Loucy (cell line): ENCODE results near the gene LDAH.

ENCODE experiments used
- H2AFZ ChIP-seq: fragments of 200-600 bp; sonication (generic); 2 replicates; pipeline ENCODE4 v1.6.0; 2016; ENCODE audit warnings: antibody characterized with exemption, mild to moderate bottlenecking, low read length, moderate library complexity
- H3F3A ChIP-seq: fragments of 200-600 bp; 2 replicates; pipeline ENCODE4 v1.6.0; 2016; ENCODE audit warnings: antibody characterized with exemption, low read depth, mild to moderate bottlenecking
- H3K27me3 ChIP-seq: fragments of 200-600 bp; sonication (generic); 2 replicates; pipeline ENCODE4 v1.6.1; 2014; ENCODE audit warnings: low read length, mild to moderate bottlenecking; ENCODE audit not compliant: insufficient read depth, poor library complexity, severe bottlenecking
- H3K36me3 ChIP-seq: fragments of 200-600 bp; sonication (generic); 2 replicates; pipeline ENCODE4 v1.6.1; 2016; ENCODE audit warnings: low read length; ENCODE audit not compliant: insufficient read depth
- H3K4me1 ChIP-seq: fragments of 200-600 bp; sonication (generic); 2 replicates; pipeline ENCODE4 v1.5.1; 2014; ENCODE audit warnings: low read length, mild to moderate bottlenecking; ENCODE audit not compliant: insufficient read depth, poor library complexity, severe bottlenecking
- H3K4me2 ChIP-seq: fragments of 200-600 bp; sonication (generic); 2 replicates; pipeline ENCODE4 v1.6.0; 2014; ENCODE audit warnings: antibody characterized with exemption, low read length, low read depth, mild to moderate bottlenecking; ENCODE audit not compliant: poor library complexity, severe bottlenecking
- H3K4me3 ChIP-seq: fragments of 200-600 bp; sonication (generic); 2 replicates; pipeline ENCODE4 v1.5.1; 2014; ENCODE audit warnings: low read length, mild to moderate bottlenecking, mixed read lengths; ENCODE audit not compliant: poor library complexity, severe bottlenecking
- H3K79me2 ChIP-seq: fragments of 200-600 bp; sonication (generic); 2 replicates; pipeline ENCODE4 v1.6.1; 2014; ENCODE audit warnings: low read length; ENCODE audit not compliant: insufficient read depth
- H3K9ac ChIP-seq: fragments of 200-600 bp; sonication (generic); 2 replicates; pipeline ENCODE4 v1.6.0; 2014; ENCODE audit warnings: mild to moderate bottlenecking, low read depth, low read length, moderate library complexity; ENCODE audit not compliant: poor library complexity, severe bottlenecking
- H3K9me2 ChIP-seq: fragments of 200-600 bp; sonication (generic); replicated peaks from 2 replicates; pipeline ENCODE4 v1.6.1; 2016; ENCODE audit warnings: low read depth, low read length, mixed read lengths
- H3K9me3 ChIP-seq: fragments of 200-600 bp; sonication (generic); 2 replicates; pipeline ENCODE4 v1.6.1; 2014; ENCODE audit warnings: mild to moderate bottlenecking, antibody characterized with exemption, low read length, low read depth; ENCODE audit not compliant: insufficient read depth
- H4K20me1 ChIP-seq: fragments of 200-600 bp; sonication (generic); 2 replicates; pipeline ENCODE4 v1.6.0; 2014; ENCODE audit warnings: antibody characterized with exemption, low read length, mild to moderate bottlenecking; ENCODE audit not compliant: insufficient read depth, poor library complexity, severe bottlenecking
- EZH2phosphoT487 ChIP-seq: fragments of 200-600 bp; IDR thresholded peaks from 2 replicates; pipeline ENCODE4 v1.6.1; 2018; ENCODE audit warnings: antibody characterized with exemption, mild to moderate bottlenecking, moderate library complexity, borderline replicate concordance
- TF ChIP-seq, protein P1 (sequence below): fragments of 200-600 bp; sonication (generic); conservative IDR thresholded peaks from 2 replicates; pipeline ENCODE4 v1.5.1; 2014; ENCODE audit warnings: mild to moderate bottlenecking, antibody characterized with exemption, low read length

Gene LDAH

DNA sequence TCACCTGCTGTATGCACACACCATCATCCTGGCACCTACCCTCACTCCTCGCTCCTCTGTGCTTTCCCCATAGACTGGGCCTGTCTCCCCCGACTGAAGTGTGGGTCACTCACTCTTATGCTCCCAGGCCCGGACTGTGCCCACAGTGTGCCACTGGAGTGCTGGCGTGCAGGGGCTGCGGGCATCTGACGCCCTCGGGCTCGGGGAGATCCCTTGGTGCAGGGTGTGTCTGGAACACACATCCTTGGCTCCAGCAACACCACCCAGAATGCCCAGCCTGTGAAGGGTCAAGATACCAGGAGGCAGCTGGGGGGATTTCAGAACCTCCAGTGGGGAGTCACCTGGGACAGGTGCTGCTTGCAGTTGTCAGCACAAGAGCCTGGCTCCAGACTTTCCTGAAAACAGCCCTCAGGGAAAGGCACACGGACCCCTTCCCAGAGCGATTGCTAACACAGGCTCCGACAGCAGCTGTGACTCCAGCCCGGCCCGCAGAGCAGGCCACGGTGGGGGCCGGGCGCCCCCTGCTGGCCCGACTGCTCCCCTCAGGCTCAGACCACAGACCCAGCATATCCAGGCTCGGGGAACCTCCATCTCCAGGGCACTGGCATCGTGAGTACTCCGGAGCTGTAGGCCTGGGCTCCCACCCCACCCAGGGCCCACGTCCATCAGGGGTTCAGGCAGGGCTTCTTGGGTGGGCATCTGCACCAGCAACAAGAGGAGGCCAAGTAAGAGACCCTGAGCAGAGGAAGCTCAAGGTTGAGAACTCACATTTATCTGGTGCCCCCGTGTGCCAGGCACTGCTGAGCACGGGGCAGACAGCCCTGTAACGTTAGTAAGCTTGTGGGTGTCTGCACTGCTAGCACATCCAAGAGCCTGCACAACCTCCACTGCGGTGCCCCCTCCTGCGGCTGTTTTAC lies 180.6 kb downstream of the LDAH start:
- TF ChIP-seq, protein P1, sequence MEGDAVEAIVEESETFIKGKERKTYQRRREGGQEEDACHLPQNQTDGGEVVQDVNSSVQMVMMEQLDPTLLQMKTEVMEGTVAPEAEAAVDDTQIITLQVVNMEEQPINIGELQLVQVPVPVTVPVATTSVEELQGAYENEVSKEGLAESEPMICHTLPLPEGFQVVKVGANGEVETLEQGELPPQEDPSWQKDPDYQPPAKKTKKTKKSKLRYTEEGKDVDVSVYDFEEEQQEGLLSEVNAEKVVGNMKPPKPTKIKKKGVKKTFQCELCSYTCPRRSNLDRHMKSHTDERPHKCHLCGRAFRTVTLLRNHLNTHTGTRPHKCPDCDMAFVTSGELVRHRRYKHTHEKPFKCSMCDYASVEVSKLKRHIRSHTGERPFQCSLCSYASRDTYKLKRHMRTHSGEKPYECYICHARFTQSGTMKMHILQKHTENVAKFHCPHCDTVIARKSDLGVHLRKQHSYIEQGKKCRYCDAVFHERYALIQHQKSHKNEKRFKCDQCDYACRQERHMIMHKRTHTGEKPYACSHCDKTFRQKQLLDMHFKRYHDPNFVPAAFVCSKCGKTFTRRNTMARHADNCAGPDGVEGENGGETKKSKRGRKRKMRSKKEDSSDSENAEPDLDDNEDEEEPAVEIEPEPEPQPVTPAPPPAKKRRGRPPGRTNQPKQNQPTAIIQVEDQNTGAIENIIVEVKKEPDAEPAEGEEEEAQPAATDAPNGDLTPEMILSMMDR = peak; percentile 90
- no peak for TF ChIP-seq EZH2phosphoT487
- Histone ChIP-seq H3F3A (no peaks in the 10 kb centered on the region), H3K9me2 (no peaks in the 10 kb centered on the region), H2AFZ (no peak overlapping the region), H3K36me3 (no peaks in the 10 kb centered on the region), H3K4me2 (peak overlapping the region; percentile 23), H3K9ac (no peak overlapping the region), H3K9me3 (no peaks in the 10 kb centered on the region), H3K4me1 (peaks cover under 1% of the 10 kb centered on the region), H3K27me3 (no peaks in the 10 kb centered on the region), H3K79me2 (no peaks in the 10 kb centered on the region), H3K4me3 (no peak overlapping the region), H4K20me1 (no peaks in the 10 kb centered on the region)

DNA sequence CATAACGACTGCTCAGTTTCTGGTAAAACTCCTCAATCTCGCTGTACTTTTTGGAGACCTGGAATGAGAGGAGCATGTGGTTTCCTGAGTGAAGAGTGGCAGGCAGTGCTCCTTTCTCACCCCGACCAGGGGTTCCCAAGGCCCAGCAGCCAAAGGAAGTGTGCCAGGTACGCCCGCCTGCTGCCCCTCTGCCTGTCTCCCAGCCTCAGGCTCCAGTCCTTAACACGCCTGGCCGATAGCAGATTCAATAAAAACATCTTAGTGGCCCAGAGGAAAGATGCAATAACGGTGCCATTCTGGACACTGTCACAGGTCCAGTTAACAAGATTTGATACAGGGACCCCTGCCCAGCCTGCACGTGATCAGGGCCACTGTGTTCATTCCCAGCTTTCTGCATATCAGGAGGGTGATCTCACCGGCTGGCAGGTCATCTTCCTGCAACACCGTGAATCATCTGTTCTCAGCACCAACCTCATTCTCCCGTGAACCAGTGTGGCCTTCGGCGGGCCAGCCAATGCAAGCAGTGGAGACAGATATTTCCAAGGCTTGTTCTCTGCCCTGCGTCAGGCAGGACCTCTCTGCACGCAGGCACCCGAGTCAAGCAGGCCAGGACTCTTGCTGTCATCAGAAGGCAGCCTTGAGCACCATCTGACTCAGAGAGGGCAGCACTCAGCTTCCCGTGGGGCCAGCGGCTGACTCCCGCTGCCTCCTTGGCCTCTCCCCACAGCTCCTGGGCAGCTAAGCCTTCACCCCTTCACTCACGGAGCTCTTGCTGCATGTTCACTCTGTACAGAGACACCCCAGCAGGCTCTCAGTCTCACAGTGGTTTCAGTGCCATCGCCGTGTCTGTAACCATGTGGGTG lies 181.5 kb downstream of the LDAH start:
- H2AFZ ChIP-seq = no peak overlapping the region
- no peaks in the 10 kb centered on the region for H4K20me1 ChIP-seq
- no peaks in the 10 kb centered on the region for H3K4me1 ChIP-seq
- H3K4me2 ChIP-seq = peak overlapping the region; percentile 23
- no peaks in the 10 kb centered on the region for H3K36me3 ChIP-seq
- H3K9me3 ChIP-seq = no peaks in the 10 kb centered on the region
- no peaks in the 10 kb centered on the region for H3F3A ChIP-seq
- no peak overlapping the region for H3K4me3 ChIP-seq
- no peaks in the 10 kb centered on the region for H3K79me2 ChIP-seq
- TF ChIP-seq EZH2phosphoT487 = no peak
- TF ChIP-seq, protein P1 = no peak
- H3K9me2 ChIP-seq = no peaks in the 10 kb centered on the region
- no peak overlapping the region for H3K9ac ChIP-seq
- no peaks in the 10 kb centered on the region for H3K27me3 ChIP-seq

DNA sequence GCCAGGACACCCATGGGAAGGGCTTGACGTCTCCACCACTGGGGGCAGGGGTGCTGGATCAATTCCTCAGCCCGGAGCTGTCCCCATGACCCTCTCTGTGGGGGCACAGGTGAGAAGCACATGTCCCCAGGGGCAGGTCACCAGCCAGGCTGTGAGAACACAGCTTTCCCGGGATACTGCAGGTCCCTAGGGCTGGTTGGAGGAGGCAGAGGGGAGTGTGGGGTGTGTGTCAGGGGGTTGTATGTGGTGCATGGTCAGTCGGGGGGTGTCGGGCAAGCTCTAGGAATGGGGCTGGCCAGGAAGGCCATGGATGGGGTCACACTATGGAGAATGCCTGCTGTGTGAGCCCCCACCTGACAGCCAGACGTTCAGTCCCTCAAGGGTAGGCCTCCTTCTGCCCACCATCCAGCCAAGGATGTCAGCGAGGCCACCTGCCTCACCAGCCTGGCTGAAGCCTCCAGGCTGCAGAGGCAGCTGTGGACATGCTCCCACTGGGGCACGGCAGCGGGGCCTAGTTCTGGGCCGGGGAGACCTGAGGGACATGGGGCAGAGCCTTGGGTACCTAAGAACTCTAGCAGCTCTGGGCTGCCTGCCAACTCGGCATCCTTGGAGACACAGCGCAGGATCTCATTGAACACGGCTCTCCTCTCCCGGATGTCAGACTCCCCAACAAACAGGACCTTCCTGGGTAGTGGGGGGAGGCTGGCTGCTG lies 182.3 kb downstream of the LDAH start:
- H3K4me3 ChIP-seq = no peak overlapping the region
- no peak overlapping the region for H3K9ac ChIP-seq
- no peak overlapping the region for H3K4me2 ChIP-seq
- H3K36me3 ChIP-seq = no peaks in the 10 kb centered on the region
- no peaks in the 10 kb centered on the region for H3F3A ChIP-seq
- H3K79me2 ChIP-seq = no peaks in the 10 kb centered on the region
- H3K9me3 ChIP-seq = no peaks in the 10 kb centered on the region
- no peak overlapping the region for H2AFZ ChIP-seq
- H3K4me1 ChIP-seq = no peaks in the 10 kb centered on the region
- H3K27me3 ChIP-seq = no peaks in the 10 kb centered on the region
- H4K20me1 ChIP-seq = no peaks in the 10 kb centered on the region
- TF ChIP-seq, protein P1 = no peak
- no peak for TF ChIP-seq EZH2phosphoT487
- no peaks in the 10 kb centered on the region for H3K9me2 ChIP-seq
